Neural cell (in vitro differentiated cells): Measurements from ENCODE around the gene UBE2Q1.

ENCODE experiments used
- CTCF ChIP-seq: fragments of 450-650 bp; IDR thresholded peaks from 2 replicates; pipeline ENCODE4 v1.5.1; 2014; ENCODE audit warnings: antibody characterized with exemption, mild to moderate bottlenecking, moderate library complexity; ENCODE audit not compliant: poor library complexity, severe bottlenecking
- EZH2 ChIP-seq: fragments of 200-600, 300-800 bp; shearing (Covaris generic), sonication (generic); IDR thresholded peaks from 2 replicates; pipeline ENCODE4 v1.6.1; 2014; ENCODE audit warnings: antibody characterized with exemption, low read length, borderline replicate concordance, mild to moderate bottlenecking; ENCODE audit not compliant: insufficient read depth, poor library complexity, severe bottlenecking
- REST ChIP-seq: IDR thresholded peaks from 2 replicates; pipeline ENCODE4 v1.6.1; 2012; ENCODE audit warnings: borderline replicate concordance

- no peak for TF ChIP-seq EZH2
- TF ChIP-seq CTCF, result no peak
- no peak for TF ChIP-seq REST
Measured at GRCh38 chr1:154605534-154605933, 47.1 kb upstream of the UBE2Q1 start.
